Activated CD4-positive, alpha-beta T cell treated with anti-CD3 and anti-CD28 coated beads for 4 hours (primary cell): ENCODE data around the gene PABPC1L.
"Not testable (repeated sequence)": the region's sequence is repeated elsewhere in the genome, so short reads cannot be mapped to it uniquely, and the experiment has no call there.

Experiments
- DNase-seq, 2 donors: peaks; one replicate each; pipeline ENCODE4 v3.0.0-alpha.2; 2020

The PABPC1L gene

DNA sequence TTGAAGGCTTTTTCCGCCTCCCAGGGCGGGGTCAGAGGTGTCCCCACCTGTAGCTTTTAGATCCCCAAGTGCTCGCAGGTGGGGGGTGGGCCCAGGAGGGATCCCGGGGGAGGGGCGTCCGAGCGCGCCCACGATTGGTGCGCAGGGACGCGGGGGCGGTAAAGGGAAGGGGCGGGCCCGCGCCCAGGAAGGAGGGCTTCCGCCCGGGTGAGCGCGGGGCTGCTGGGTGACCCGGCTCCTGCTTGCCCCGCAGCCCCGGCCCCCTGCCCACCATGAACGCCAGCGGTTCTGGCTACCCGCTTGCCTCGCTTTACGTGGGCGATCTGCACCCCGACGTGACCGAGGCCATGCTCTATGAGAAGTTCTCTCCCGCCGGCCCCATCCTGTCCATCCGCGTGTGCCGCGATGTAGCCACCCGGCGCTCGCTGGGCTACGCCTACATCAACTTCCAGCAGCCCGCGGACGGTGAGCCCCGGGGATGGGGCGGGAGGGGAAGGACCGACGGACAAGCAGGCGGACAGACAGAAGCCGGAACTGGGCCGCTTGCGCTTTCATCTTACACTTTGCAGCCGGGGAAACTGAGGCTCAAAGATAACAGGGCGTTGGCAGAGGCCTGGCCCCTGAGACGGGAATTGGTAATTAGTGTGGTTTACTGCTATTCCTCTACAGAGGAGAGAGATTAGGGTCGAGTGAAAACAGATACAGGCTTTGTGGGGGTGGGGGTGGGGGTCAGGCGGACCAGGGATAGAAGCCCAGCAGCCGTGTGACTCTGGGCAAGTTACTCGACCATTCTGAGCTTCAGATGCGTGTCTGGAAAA, at the start of gene PABPC1L:
TSS of gene PABPC1L (plus strand) at position 189 of the 818 bp plus-strand sequence. CDS start at position 273, 84 bp downstream.
- DNase-seq, result peak; percentile 79 to 82

GRCh38 chr20:44861531-44862006, 48.3 kb upstream of the PABPC1L start:
- DNase-seq, result no peak

DNA sequence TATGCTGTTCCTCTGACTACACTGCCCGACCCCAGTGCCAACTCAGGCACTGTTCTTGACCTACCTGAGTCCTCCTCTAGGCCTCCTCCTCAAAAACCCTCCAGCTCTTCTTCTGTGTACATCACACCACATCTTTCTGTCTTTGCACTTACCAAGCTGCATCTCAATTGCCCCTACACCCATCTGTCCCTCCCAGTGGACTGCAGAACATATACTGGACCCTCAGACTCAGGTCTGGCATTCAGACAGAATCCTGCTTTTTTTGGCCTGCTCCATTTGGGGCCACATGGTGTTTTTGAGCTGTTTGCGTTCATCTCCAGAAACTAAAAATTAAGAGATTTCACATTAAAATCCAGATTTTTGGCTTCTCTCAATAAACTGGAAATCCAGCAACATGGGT, 47.6 kb upstream of the PABPC1L start:
- no peak for DNase-seq

DNA sequence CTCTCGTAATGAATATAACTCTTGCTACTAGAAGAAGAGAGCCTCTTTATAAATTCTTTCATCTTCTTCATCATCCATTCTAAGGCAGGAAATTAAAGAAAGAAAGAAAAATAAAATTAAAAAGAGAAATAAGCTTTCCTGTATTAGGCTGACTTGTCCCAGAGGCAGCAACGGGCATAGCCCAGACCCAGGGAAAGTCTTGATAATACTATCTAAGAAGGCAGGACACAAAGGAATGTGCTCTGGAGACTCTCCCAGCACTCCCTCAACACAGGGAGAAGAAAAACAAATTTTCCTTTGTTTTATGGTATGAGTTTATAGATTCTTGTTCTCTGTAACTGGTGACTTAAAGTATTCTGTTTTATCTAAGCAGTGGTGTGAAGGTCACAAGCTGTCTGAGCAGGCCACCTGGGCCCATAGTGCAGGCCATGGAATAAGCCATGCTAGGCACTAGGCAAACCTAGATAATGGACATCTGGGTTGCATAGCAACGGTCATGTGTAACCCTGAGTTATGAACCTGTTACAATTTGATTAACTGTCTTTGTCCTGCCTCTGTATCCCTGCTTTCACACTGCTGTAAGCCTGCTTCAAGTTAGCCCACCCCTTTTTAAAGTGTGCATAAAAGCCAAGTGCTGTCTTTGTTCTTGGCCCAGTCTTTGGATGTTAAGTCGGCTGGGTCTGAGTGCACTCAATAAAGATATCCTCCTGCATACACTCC, 46.3 kb upstream of the PABPC1L start:
- not testable (repeated sequence) for DNase-seq

GRCh38 chr20:44864493-44864892, 45.4 kb upstream of the PABPC1L start:
- not testable (repeated sequence) for DNase-seq

DNA sequence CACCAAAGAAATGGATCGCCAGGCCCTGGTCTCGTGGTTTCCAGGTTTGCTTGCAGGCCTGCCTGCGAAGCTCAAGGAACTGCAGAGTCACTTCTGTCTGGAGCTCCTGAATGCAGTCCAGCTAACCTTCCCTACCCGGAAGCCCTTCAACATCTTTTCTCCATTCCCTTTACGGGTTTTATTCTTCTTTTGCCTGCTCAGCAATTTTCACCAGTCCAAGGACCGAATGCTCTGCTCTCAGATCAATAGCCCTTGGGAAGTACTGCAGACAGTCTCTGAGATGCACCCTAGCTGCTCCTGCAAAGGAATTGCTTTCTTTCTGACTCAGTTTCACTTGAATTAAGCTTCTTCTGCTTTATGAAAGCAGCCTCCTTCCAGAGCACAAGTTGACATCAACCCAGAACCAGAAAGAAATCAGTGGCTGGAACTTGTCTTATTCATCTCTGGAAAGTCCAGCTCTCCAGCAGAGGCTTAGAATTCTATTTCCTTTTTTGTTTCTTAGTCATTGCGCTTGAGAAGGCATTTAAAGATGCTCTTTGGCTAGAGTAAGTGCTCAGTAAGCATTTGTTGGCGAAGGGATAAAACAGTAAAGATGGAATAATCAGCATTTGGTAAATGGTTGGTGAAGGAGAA, 43.0 kb upstream of the PABPC1L start:
- DNase-seq, result no peak

DNA sequence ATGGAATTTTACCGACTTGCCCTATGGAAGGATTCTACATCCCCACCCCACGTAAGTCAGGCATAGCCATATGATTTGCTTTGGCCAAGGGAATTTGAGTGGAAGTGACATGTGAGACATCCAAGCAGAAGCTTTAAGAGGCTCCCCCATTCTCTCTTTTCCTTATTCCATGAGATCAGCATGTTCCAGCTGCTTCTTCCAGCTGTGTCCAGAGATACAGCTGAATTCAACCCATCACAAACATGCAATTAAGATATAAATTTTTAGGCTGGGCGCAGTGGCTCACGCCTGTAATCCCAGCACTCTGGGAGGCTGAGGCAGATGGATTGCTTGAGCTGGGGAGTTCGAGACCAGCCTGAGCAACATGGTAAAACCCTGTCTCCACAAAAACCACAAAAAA, 40.4 kb upstream of the PABPC1L start:
- no peak for DNase-seq

DNA sequence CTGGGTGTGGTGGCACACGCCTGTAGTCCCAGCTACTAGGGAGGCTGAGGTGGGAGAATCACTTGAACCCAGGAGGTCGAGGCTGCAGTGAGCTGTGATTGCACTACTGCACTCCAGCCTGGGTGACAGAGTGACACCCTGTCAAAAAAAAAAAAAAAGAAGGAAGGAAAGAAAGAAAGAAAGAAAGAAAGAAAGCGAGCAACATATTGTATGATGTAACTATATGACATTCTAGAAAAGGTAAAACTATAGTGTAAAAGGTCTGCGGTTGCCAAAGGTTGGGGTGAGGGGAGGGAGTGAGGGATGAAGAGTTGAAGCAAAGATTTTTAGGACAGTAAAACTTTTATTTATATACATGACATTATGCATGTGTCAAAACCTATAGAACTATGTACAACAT, 27.5 kb upstream of the PABPC1L start:
- not testable (repeated sequence) for DNase-seq

DNA sequence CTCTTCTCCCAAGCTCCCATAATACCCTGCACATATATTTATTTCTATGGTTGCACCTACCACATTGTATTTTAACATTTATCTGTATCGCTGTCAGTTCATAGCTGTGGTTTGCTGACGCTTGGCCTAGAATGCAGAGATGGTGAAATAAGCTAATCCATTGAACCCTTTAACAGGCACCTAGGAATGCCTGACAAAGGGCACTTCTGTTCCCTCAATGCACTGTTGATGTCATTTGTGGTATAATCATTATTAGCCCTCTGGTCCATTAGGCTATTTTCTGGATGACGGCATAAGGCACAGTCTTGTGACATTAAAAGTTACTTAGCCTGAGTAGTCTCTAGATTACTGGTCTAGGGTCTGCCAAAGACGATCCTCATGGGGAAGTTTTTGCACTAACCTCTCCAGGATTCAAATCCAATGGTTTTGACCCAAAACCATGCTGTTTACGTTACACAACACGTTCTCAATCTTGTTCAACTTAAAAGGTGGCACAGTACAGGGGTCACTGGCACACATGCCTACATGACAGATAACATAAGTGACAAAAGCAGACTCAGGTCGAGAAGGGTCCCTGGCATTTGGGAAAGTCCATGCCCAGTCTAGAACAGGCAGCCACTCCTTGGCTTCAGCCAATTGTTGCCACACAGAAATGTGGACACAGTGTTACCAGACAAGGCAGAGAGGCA, 26.5 kb upstream of the PABPC1L start:
- no peak for DNase-seq

DNA sequence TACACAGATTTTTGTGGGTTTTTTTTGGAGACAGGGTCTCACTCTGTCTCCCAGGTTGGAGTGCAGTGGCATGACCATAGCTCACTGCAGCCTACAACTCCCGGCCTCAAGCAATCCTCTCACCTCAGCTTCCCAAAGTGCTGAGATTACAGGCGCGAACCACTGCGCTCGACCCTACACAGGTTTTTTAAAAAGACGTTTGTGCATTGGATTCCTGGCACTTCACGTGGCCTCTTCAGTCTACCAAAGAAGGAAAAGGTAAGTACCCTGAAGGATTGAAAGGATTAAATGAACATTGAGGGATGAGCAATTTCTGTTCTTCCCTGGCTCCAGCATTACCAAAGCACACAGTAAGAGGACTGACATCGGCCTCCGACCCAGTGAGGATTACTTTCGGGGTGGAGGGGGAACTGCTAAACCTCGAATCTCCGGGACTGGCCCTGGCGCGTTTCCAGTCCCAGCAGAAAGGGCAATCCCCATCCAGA, 24.9 kb upstream of the PABPC1L start:
- DNase-seq, result no peak

DNA sequence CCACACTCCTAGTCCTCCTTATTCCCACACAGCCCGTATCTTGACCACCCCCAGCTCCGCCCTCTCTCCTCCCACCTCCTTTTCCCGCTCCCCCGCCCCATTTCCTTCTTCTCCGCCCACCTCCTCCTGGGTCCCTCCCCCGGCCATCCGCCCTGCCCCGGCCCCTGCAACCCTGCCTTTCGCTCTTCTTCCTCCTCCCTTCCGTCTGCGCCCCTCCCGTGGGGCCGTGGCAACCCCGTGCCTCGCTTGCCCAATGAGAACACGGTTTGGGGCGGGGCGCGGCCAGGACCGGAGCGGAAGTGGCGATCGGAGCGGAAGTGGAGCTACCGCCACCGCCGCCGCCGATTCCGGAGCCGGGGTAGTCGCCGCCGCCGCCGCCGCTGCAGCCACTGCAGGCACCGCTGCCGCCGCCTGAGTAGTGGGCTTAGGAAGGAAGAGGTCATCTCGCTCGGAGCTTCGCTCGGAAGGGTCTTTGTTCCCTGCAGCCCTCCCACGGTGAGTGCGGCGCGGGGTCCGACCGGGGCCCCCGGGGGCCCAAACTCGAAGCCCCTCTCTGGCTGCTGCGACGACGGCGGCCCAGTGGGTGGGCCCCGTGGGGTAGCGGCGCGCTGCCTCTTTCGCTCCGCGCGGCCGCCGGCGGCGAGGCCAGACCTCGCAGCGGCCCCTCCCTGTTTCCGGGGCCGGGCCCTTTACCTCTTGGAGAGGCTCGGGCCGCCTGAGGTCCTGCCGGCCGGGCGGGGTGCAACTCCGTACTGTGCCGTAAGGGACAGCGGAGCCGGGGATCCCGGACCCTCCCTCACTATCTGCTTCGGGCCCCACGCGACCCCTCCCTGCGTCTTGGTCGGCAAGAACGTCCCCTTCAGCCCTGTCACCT, 24.2 kb upstream of the PABPC1L start, which contains the start of gene YWHAB:
TSS of gene YWHAB (plus strand) at position 314 of the 874 bp plus-strand sequence. CDS start 15,829 bp downstream, outside the sequence.
- peak; percentile 97 for DNase-seq

GRCh38 chr20:44886266-44886651, 23.6 kb upstream of the PABPC1L start:
- no peak for DNase-seq

DNA sequence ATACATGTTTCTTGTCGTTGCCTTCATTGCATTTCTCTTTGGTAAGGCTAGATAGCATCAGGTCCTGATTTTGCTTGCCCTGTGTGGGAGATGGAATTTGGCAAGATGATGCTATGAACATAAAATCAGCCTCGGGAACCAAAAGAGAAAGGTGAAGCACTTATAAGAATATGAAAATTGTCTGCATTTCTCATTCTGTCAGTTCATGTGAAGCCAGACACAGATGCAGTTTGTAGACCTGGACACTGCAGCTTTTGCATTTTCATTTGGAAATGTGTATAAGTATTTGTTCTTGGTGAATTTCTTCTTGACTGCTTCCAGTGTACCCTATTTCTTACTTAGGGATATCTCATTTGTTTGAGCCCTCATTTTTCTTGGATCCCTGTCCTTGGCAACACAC, 23.0 kb upstream of the PABPC1L start:
- no peak for DNase-seq

DNA sequence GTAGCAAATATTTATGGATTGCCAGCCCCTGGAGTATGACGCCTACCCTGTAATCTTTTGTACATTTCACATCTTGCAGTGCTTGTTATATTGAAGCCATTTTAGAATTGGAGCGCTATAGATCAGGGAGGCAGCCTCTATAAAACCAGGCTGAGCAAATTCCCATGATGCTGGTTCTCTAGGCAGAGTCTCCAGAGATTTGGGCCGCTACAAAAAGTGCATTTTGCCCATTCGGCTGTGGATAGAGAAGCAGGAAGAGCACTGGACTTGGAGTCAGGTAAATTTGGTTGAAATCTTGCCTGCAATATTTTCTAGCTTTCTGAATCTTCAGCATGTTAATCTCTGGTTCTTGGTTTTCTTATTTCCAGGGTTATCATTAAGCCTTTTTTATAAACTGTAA, 22.4 kb upstream of the PABPC1L start:
- DNase-seq, result no peak

- DNase-seq, result no peak
These were observed 21.4 kb upstream of the PABPC1L start for GRCh38 chr20:44888226-44889103.

GRCh38 chr20:44891826-44892225, 18.0 kb upstream of the PABPC1L start:
- DNase-seq, result no peak

GRCh38 chr20:44894959-44895358, 14.9 kb upstream of the PABPC1L start:
- DNase-seq, result no peak

- no peak for DNase-seq
These were observed 13.3 kb upstream of the PABPC1L start for GRCh38 chr20:44896583-44896982.

- no peak for DNase-seq
These were observed 12.7 kb upstream of the PABPC1L start for GRCh38 chr20:44897133-44897532.

GRCh38 chr20:44900231-44900854, 9.5 kb upstream of the PABPC1L start:
- DNase-seq, result no peak
